WTC11 (cell line): ENCODE data around the gene PRELP.

ENCODE experiments used
- E2F1 ChIP-seq: sonication (generic); formaldehyde crosslinking; IDR thresholded peaks from 2 replicates; pipeline ENCODE4 v1.8.0; 2022; ENCODE audit warnings: mild to moderate bottlenecking, missing genetic modification reagents
- TEAD4 ChIP-seq: sonication (generic); formaldehyde crosslinking; IDR thresholded peaks from 2 replicates; pipeline ENCODE4 v1.8.0; 2022; ENCODE audit warnings: mild to moderate bottlenecking, missing genetic modification reagents
- TF ChIP-seq, protein P1 (sequence below): fragments of 200-600 bp; IDR thresholded peaks from 2 replicates; pipeline ENCODE4 v1.8.0; 2022; ENCODE audit warnings: antibody characterized with exemption

- TF ChIP-seq, protein P1, sequence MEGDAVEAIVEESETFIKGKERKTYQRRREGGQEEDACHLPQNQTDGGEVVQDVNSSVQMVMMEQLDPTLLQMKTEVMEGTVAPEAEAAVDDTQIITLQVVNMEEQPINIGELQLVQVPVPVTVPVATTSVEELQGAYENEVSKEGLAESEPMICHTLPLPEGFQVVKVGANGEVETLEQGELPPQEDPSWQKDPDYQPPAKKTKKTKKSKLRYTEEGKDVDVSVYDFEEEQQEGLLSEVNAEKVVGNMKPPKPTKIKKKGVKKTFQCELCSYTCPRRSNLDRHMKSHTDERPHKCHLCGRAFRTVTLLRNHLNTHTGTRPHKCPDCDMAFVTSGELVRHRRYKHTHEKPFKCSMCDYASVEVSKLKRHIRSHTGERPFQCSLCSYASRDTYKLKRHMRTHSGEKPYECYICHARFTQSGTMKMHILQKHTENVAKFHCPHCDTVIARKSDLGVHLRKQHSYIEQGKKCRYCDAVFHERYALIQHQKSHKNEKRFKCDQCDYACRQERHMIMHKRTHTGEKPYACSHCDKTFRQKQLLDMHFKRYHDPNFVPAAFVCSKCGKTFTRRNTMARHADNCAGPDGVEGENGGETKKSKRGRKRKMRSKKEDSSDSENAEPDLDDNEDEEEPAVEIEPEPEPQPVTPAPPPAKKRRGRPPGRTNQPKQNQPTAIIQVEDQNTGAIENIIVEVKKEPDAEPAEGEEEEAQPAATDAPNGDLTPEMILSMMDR, result no peak
- no peak for TF ChIP-seq E2F1
- TF ChIP-seq TEAD4 (CRISPR knock-in tag), result no peak
These were observed 2.1 kb downstream of the PRELP start for GRCh38 chr1:203477748-203478147.
